Activated naive CD8-positive, alpha-beta T cell treated with anti-CD3 and anti-CD28 coated beads, Interleukin-2, amount 50 U/mL, for 24 hours (primary cell): ENCODE results near the gene USP12.

Experiments used
- ATAC-seq: fragments of 150-1000 bp; cut with Tn5 transposase; one replicate; pipeline ENCODE4 v1.10.0; 2021
- DNase-seq: peaks from one replicate; pipeline ENCODE4 v3.0.0; 2021
- H3K27ac Mint-ChIP-seq: one replicate; pipeline ENCODE4 v1.8.0; 2021; ENCODE audit warnings: mild to moderate bottlenecking, mixed read lengths
- H3K27me3 Mint-ChIP-seq: one replicate; pipeline ENCODE4 v1.8.0; 2021; ENCODE audit warnings: mixed read lengths
- H3K36me3 Mint-ChIP-seq: one replicate; pipeline ENCODE4 v1.8.0; 2021; ENCODE audit warnings: low read depth, mixed read lengths
- H3K4me1 Mint-ChIP-seq: one replicate; pipeline ENCODE4 v1.8.0; 2021; ENCODE audit warnings: mixed read lengths
- H3K4me3 Mint-ChIP-seq: one replicate; pipeline ENCODE4 v1.8.0; 2021; ENCODE audit warnings: mild to moderate bottlenecking, moderate library complexity, mixed read lengths
- H3K9me3 Mint-ChIP-seq: one replicate; pipeline ENCODE4 v1.8.0; 2021; ENCODE audit warnings: mixed read lengths

USP12 gene

GRCh38 chr13:27172495-27172842, 858 bp upstream of the USP12 start:
- ATAC-seq (no peak), DNase-seq (no peak)
- H3K4me3 Mint-ChIP-seq: peak overlapping the region; percentile 81
- no peaks in the 10 kb centered on the region for H3K27me3 Mint-ChIP-seq
- H3K27ac Mint-ChIP-seq: peak overlapping the region; percentile 86
- no peaks in the 10 kb centered on the region for H3K9me3 Mint-ChIP-seq
- peaks cover 69% of the 10 kb centered on the region for H3K4me1 Mint-ChIP-seq
- peaks cover 4% of the 10 kb centered on the region for H3K36me3 Mint-ChIP-seq

GRCh38 chr13:27171827-27172494, 350 bp upstream of the USP12 start:
- DNase-seq: peak; percentile 88
- no peaks in the 10 kb centered on the region for H3K27me3 Mint-ChIP-seq
- H3K4me1 Mint-ChIP-seq: peaks cover 69% of the 10 kb centered on the region
- peak overlapping the region; percentile 86 for H3K27ac Mint-ChIP-seq
- ATAC-seq: peak; percentile 89
- peaks cover 4% of the 10 kb centered on the region for H3K36me3 Mint-ChIP-seq
- H3K9me3 Mint-ChIP-seq: no peaks in the 10 kb centered on the region
- H3K4me3 Mint-ChIP-seq: peak overlapping the region; percentile 81

- H3K27me3 Mint-ChIP-seq: no peaks in the 10 kb centered on the region
- peak; percentile 47 for DNase-seq
- H3K27ac Mint-ChIP-seq: peak overlapping the region; percentile 99
- peak; percentile 6 for ATAC-seq
- H3K9me3 Mint-ChIP-seq: no peaks in the 10 kb centered on the region
- peak overlapping the region; percentile 96 for H3K4me3 Mint-ChIP-seq
- H3K36me3 Mint-ChIP-seq: peaks cover 4% of the 10 kb centered on the region
- peaks cover 68% of the 10 kb centered on the region for H3K4me1 Mint-ChIP-seq
Observed at GRCh38 chr13:27170516-27171243, 931 bp downstream of the USP12 start.

GRCh38 chr13:27170221-27170515, 1.4 kb downstream of the USP12 start:
- ATAC-seq (peak; percentile 31), DNase-seq (no peak)
- H3K27ac Mint-ChIP-seq: peak overlapping the region; percentile 99
- H3K4me3 Mint-ChIP-seq: peak overlapping the region; percentile 96
- peaks cover 4% of the 10 kb centered on the region for H3K36me3 Mint-ChIP-seq
- no peaks in the 10 kb centered on the region for H3K27me3 Mint-ChIP-seq
- peaks cover 70% of the 10 kb centered on the region for H3K4me1 Mint-ChIP-seq
- H3K9me3 Mint-ChIP-seq: no peaks in the 10 kb centered on the region

GRCh38 chr13:27168906-27169657, 2.5 kb downstream of the USP12 start:
- Mint-ChIP-seq H3K27ac (peak overlapping the region; percentile 99), H3K36me3 (peaks cover 6% of the 10 kb centered on the region), H3K4me3 (peak overlapping the region; percentile 96), H3K9me3 (no peaks in the 10 kb centered on the region), H3K27me3 (no peaks in the 10 kb centered on the region), H3K4me1 (peaks cover 68% of the 10 kb centered on the region)
- ATAC-seq (no peak), DNase-seq (no peak)

- H3K4me3 Mint-ChIP-seq: peak overlapping the region; percentile 61
- ATAC-seq: no peak
Observed at GRCh38 chr13:27168086-27168485, 3.5 kb downstream of the USP12 start.

GRCh38 chr13:27166313-27166712, 5.3 kb downstream of the USP12 start:
- ATAC-seq (no peak), DNase-seq (no peak)
- no peaks in the 10 kb centered on the region for H3K27me3 Mint-ChIP-seq
- no peaks in the 10 kb centered on the region for H3K9me3 Mint-ChIP-seq
- peaks cover 12% of the 10 kb centered on the region for H3K36me3 Mint-ChIP-seq
- peaks cover 75% of the 10 kb centered on the region for H3K4me1 Mint-ChIP-seq
- H3K27ac Mint-ChIP-seq: no peak overlapping the region
- H3K4me3 Mint-ChIP-seq: no peak overlapping the region

More at GRCh38 chr13:27168086-27168485, 3.5 kb downstream of the USP12 start:
- Mint-ChIP-seq H3K27ac (peak overlapping the region; percentile 28), H3K9me3 (no peaks in the 10 kb centered on the region), H3K27me3 (no peaks in the 10 kb centered on the region), H3K4me1 (peaks cover 71% of the 10 kb centered on the region), H3K36me3 (peaks cover 9% of the 10 kb centered on the region)
- DNase-seq: no peak

- peaks cover 9% of the 10 kb centered on the region for H3K9me3 Mint-ChIP-seq
- no peak overlapping the region for H3K27ac Mint-ChIP-seq
- peaks cover 29% of the 10 kb centered on the region for H3K36me3 Mint-ChIP-seq
- peaks cover 70% of the 10 kb centered on the region for H3K4me1 Mint-ChIP-seq
- DNase-seq (no peak), ATAC-seq (no peak)
- H3K27me3 Mint-ChIP-seq: no peaks in the 10 kb centered on the region
- H3K4me3 Mint-ChIP-seq: no peak overlapping the region
Observed at GRCh38 chr13:27161980-27162379, 9.6 kb downstream of the USP12 start.

- Mint-ChIP-seq H3K9me3 (peaks cover 12% of the 10 kb centered on the region), H3K4me1 (peaks cover 65% of the 10 kb centered on the region), H3K36me3 (peaks cover 33% of the 10 kb centered on the region), H3K4me3 (no peak overlapping the region), H3K27ac (peak overlapping the region; percentile 57), H3K27me3 (no peaks in the 10 kb centered on the region)
- DNase-seq (no peak), ATAC-seq (no peak)
Observed at GRCh38 chr13:27161423-27161822, 10.2 kb downstream of the USP12 start.

GRCh38 chr13:27160657-27161295, 10.8 kb downstream of the USP12 start:
- Mint-ChIP-seq H3K9me3 (peaks cover 12% of the 10 kb centered on the region), H3K36me3 (peaks cover 38% of the 10 kb centered on the region), H3K4me3 (peak overlapping the region; percentile 37), H3K27me3 (no peaks in the 10 kb centered on the region), H3K27ac (peak overlapping the region; percentile 57), H3K4me1 (peaks cover 63% of the 10 kb centered on the region)
- ATAC-seq (no peak), DNase-seq (no peak)

- Mint-ChIP-seq H3K27ac (peak overlapping the region; percentile 57), H3K4me1 (peaks cover 57% of the 10 kb centered on the region), H3K27me3 (no peaks in the 10 kb centered on the region), H3K36me3 (peaks cover 38% of the 10 kb centered on the region), H3K4me3 (peak overlapping the region; percentile 37), H3K9me3 (peaks cover 12% of the 10 kb centered on the region)
- DNase-seq: no peak
- ATAC-seq: no peak
Observed at GRCh38 chr13:27159806-27160563, 11.6 kb downstream of the USP12 start.

GRCh38 chr13:27158335-27158734, 13.3 kb downstream of the USP12 start:
- Mint-ChIP-seq H3K4me1 (peaks cover 59% of the 10 kb centered on the region), H3K9me3 (peaks cover 12% of the 10 kb centered on the region), H3K4me3 (no peak overlapping the region), H3K36me3 (peaks cover 39% of the 10 kb centered on the region), H3K27ac (no peak overlapping the region), H3K27me3 (no peaks in the 10 kb centered on the region)
- ATAC-seq (no peak), DNase-seq (no peak)

GRCh38 chr13:27151798-27152599, 19.6 kb downstream of the USP12 start:
- no peaks in the 10 kb centered on the region for H3K27me3 Mint-ChIP-seq
- H3K4me3 Mint-ChIP-seq: no peak overlapping the region
- peaks cover 24% of the 10 kb centered on the region for H3K36me3 Mint-ChIP-seq
- peaks cover 7% of the 10 kb centered on the region for H3K9me3 Mint-ChIP-seq
- DNase-seq (no peak), ATAC-seq (peak; percentile 74)
- H3K4me1 Mint-ChIP-seq: peaks cover 67% of the 10 kb centered on the region
- peak overlapping the region; percentile 68 for H3K27ac Mint-ChIP-seq
